ENCODE measurements around the gene SMO. TPM values are rescaled to one million over a fixed set of nuclear protein-coding genes. Genes with fewer than 3 reads are reported as not detected.
A peak's percentile ranks its signal among the peaks of the same experiment; 100 is the strongest.

Gene SMO
- total RNA-seq, 1 donor from 2014 or later: 4.6 TPM

DNA sequence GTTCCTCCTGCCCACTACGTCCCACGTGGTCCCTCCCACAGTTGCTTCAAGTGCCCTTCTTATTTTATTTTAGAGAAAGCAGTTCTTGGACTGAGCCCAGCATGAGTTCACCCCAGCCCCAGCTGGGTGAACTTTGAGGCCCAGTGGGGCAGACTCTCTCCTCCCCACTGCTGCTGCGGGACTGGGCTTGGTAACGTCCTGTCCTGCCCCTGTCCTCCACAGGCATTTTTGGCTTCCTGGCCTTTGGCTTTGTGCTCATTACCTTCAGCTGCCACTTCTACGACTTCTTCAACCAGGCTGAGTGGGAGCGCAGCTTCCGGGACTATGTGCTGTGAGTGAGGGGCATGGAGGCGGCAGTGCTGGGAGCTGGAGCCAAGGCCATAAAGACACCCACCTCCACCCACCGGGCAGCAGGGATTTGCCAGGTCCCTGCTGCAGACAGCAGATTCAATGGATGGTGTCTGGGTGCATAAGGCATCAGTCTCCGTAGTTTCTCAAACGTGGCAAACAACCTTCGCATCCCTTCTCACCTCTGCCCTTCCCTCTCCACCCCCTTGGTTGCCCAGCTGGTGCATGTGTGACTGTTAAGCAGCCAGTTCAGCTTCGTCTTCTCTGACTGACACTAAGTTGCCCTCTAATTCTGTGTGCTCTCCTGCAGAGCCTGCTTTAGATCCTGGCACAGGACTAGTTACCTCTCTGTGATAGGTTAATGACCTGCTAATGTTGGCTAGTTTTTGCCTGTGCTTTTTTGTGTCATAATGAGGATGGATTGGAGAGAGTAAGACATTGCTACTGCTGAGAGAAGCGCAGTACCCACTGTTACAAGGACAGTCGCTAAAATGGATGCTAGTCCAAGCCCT is 20.9 kb downstream of the SMO start:
- Histone ChIP-seq H3K4me1 (peaks cover 5% of the 10 kb centered on the region), H3K36me3 (peaks cover 8% of the 10 kb centered on the region), H3K27me3 (ENCODE audit: low read depth) (no peaks in the 10 kb centered on the region), H3K9me3 (replicated peaks) (no peaks in the 10 kb centered on the region), H3K4me3 (no peak overlapping the region), H3K27ac (replicated peaks) (no peak overlapping the region)
- intact Hi-C loops (cut with micrococcal nuclease): no loop called here
- TF ChIP-seq, protein P1, sequence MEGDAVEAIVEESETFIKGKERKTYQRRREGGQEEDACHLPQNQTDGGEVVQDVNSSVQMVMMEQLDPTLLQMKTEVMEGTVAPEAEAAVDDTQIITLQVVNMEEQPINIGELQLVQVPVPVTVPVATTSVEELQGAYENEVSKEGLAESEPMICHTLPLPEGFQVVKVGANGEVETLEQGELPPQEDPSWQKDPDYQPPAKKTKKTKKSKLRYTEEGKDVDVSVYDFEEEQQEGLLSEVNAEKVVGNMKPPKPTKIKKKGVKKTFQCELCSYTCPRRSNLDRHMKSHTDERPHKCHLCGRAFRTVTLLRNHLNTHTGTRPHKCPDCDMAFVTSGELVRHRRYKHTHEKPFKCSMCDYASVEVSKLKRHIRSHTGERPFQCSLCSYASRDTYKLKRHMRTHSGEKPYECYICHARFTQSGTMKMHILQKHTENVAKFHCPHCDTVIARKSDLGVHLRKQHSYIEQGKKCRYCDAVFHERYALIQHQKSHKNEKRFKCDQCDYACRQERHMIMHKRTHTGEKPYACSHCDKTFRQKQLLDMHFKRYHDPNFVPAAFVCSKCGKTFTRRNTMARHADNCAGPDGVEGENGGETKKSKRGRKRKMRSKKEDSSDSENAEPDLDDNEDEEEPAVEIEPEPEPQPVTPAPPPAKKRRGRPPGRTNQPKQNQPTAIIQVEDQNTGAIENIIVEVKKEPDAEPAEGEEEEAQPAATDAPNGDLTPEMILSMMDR (IDR thresholded peaks at IDR 0.05; ENCODE audit: borderline replicate concordance): no peak
- no peak for DNase-seq

- DNase-seq: peak; percentile 82
- Histone ChIP-seq H3K27ac (replicated peaks) (no peak overlapping the region), H3K27me3 (ENCODE audit: low read depth) (no peaks in the 10 kb centered on the region), H3K9me3 (replicated peaks) (no peaks in the 10 kb centered on the region), H3K36me3 (peaks cover 7% of the 10 kb centered on the region), H3K4me1 (peaks cover 5% of the 10 kb centered on the region), H3K4me3 (no peak overlapping the region)
- TF ChIP-seq, protein P1 (IDR thresholded peaks at IDR 0.05; ENCODE audit: borderline replicate concordance): peak; percentile 87
- intact Hi-C loops (cut with micrococcal nuclease): loop anchor here (10.0 kb wide), 1 partner anchor 264 kb away; no protein-coding TSS in a partner anchor
Observed at GRCh38 chr7:129210256-129210988, 22.0 kb downstream of the SMO start.

DNA sequence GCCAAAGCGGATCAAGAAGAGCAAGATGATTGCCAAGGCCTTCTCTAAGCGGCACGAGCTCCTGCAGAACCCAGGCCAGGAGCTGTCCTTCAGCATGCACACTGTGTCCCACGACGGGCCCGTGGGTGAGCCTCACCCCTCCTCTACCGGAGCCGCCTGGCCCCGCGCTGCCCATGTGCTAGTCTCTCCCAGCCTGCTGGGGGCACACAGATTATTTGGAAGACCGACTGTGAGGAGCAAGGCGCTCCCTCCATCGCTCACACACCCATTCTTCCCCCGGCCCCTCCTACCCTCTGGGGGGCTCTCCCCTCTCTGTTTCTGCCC is 22.5 kb downstream of the SMO start:
- intact Hi-C loops (cut with micrococcal nuclease): loop anchor here (10.0 kb wide), 1 partner anchor 264 kb away; no protein-coding TSS in a partner anchor
- H3K4me3 ChIP-seq: no peak overlapping the region
- peaks cover 5% of the 10 kb centered on the region for H3K4me1 ChIP-seq
- H3K9me3 ChIP-seq (replicated peaks): no peaks in the 10 kb centered on the region
- no peak overlapping the region for H3K27ac ChIP-seq (replicated peaks)
- TF ChIP-seq, protein P1 (IDR thresholded peaks at IDR 0.05; ENCODE audit: borderline replicate concordance): no peak
- peaks cover 4% of the 10 kb centered on the region for H3K36me3 ChIP-seq
- no peaks in the 10 kb centered on the region for H3K27me3 ChIP-seq (ENCODE audit: low read depth)
- no peak for DNase-seq

GRCh38 chr7:129212126-129212525 is 23.7 kb downstream of the SMO start:
- intact Hi-C loops (cut with micrococcal nuclease): loop anchor here (10.0 kb wide), 1 partner anchor 263 kb away; no protein-coding TSS in a partner anchor
- Histone ChIP-seq H3K27me3 (ENCODE audit: low read depth) (no peaks in the 10 kb centered on the region), H3K9me3 (replicated peaks) (no peaks in the 10 kb centered on the region), H3K36me3 (peaks cover 4% of the 10 kb centered on the region), H3K4me3 (no peak overlapping the region), H3K4me1 (peaks cover 5% of the 10 kb centered on the region), H3K27ac (replicated peaks) (no peak overlapping the region)
- no peak for DNase-seq
- TF ChIP-seq, protein P1 (IDR thresholded peaks at IDR 0.05; ENCODE audit: borderline replicate concordance): no peak

DNA sequence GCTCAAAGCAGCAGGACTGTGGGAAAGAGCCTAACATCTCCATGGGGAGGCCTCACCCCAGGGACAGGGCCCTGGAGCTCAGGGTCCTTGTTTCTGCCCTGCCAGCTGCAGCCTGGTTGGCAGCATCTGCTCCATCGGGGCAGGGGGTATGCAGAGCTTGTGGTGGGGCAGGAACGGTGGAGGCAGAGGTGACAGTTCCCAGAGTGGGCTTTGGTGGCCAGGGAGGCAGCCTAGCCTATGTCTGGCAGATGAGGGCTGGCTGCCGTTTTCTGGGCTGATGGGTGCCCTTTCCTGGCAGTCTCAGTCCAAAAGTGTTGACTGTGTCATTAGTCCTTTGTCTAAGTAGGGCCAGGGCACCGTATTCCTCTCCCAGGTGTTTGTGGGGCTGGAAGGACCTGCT is 24.2 kb downstream of the SMO start:
- peaks cover 5% of the 10 kb centered on the region for H3K4me1 ChIP-seq
- H3K27me3 ChIP-seq (ENCODE audit: low read depth): peaks cover 4% of the 10 kb centered on the region
- DNase-seq: no peak
- no peaks in the 10 kb centered on the region for H3K9me3 ChIP-seq (replicated peaks)
- H3K4me3 ChIP-seq: no peak overlapping the region
- TF ChIP-seq, protein P1 (IDR thresholded peaks at IDR 0.05; ENCODE audit: borderline replicate concordance): no peak
- peaks cover 4% of the 10 kb centered on the region for H3K36me3 ChIP-seq
- H3K27ac ChIP-seq (replicated peaks): no peak overlapping the region
- intact Hi-C loops (cut with micrococcal nuclease): loop anchor here (10.0 kb wide), 1 partner anchor 262 kb away; no protein-coding TSS in a partner anchor

Data from left ventricle myocardium inferior (tissue), 1 donor.